ENCODE measurements around the gene OSBPL10. TPM values are rescaled to one million over a fixed set of nuclear protein-coding genes. Genes with fewer than 3 reads are reported as not detected.

Gene OSBPL10
- polyA plus RNA-seq, 2 of the 4 experiments (the other 2 are of a cell fraction): 9.2 to 17.0 TPM

GRCh38 chr3:31932990-31933389, 48.1 kb downstream of the OSBPL10 start:
- no peak for FAIRE-seq
- WGBS (ENCODE audit: missing lambda C conversion rate): 97% methylated on average over 3 of the region's 3 CpGs
- H3K4me1 ChIP-seq: peaks cover 11% of the 10 kb centered on the region; the same call in 2 of the 3 replicates
- POLR2A ChIA-PET: no interaction called here
- ATAC-seq: no peak
- TF ChIP-seq CHD2 (IDR thresholded peaks at IDR 0.05; ENCODE audit: low read length, partially characterized antibody): no peak
- TF ChIP-seq CHD4 (IDR thresholded peaks at IDR 0.05; ENCODE audit: borderline replicate concordance): no peak
- no peak for TF ChIP-seq FOXS1 (CRISPR knock-in tag; IDR thresholded peaks at IDR 0.05)
- no peak for TF ChIP-seq HOXB5 (CRISPR knock-in tag; IDR thresholded peaks at IDR 0.05)
- TF ChIP-seq PHF8 (IDR thresholded peaks at IDR 0.05; ENCODE audit: borderline replicate concordance, low read depth): no peak
- no peak for TF ChIP-seq HMGXB4 (CRISPR knock-in tag; IDR thresholded peaks at IDR 0.05; ENCODE audit: borderline replicate concordance)
- no peak for TF ChIP-seq KDM5A (IDR thresholded peaks at IDR 0.05)
- no peak for TF ChIP-seq CBX8 (IDR thresholded peaks at IDR 0.05)
- no peak for TF ChIP-seq REST (IDR thresholded peaks at IDR 0.05)
- TF ChIP-seq MAZ (IDR thresholded peaks at IDR 0.05; ENCODE audit: borderline replicate concordance, low read depth, low read length): no peak
- no peak for TF ChIP-seq TP53 (CRISPR knock-in tag; IDR thresholded peaks at IDR 0.05)
- no peak for TF ChIP-seq ZNF302 (CRISPR knock-in tag; IDR thresholded peaks at IDR 0.05)
- TF ChIP-seq ZFP36 (IDR thresholded peaks at IDR 0.05; ENCODE audit: borderline replicate concordance, partially characterized antibody): no peak
- TF ChIP-seq E2F6 (IDR thresholded peaks at IDR 0.05; ENCODE audit: borderline replicate concordance, low read depth): no peak
- no peak for TF ChIP-seq BHLHE40 (IDR thresholded peaks at IDR 0.05; ENCODE audit: low read depth, low read length)
- no peak for TF ChIP-seq PBX3 (IDR thresholded peaks at IDR 0.05)
- TF ChIP-seq TFCP2L1 (CRISPR knock-in tag; IDR thresholded peaks at IDR 0.05): no peak
- no peak for TF ChIP-seq MAFK (IDR thresholded peaks at IDR 0.05; ENCODE audit: partially characterized antibody)
- H3K27ac ChIP-seq: no peak overlapping the region
- DNase-seq (ENCODE audit: low read depth in 1 of 2, low spot score in 1 of 2): no peak
- no peak overlapping the region for H3K4me3 ChIP-seq
- H3K4me2 ChIP-seq: no peak overlapping the region
- CTCF ChIA-PET: interaction anchor here (1.5 kb wide), 1 partner anchor 191 kb away, joined by 3 read pairs; no protein-coding TSS in a partner anchor
- no peaks in the 10 kb centered on the region for H3K9me3 ChIP-seq

GRCh38 chr3:31929826-31930502, 51.1 kb downstream of the OSBPL10 start:
- TF ChIP-seq ZFP36 (IDR thresholded peaks at IDR 0.05; ENCODE audit: borderline replicate concordance, partially characterized antibody) (no peak), HOXB13 (CRISPR knock-in tag; IDR thresholded peaks at IDR 0.05; ENCODE audit: low read depth) (no peak), CTCF (IDR thresholded peaks at IDR 0.05) (no peak), EHMT2 (IDR thresholded peaks at IDR 0.05; ENCODE audit: low read depth) (no peak), CBX2 (IDR thresholded peaks at IDR 0.05; ENCODE audit: borderline replicate concordance, low read depth) (no peak), HEYL (CRISPR knock-in tag; IDR thresholded peaks at IDR 0.05) (no peak), HOXB5 (CRISPR knock-in tag; IDR thresholded peaks at IDR 0.05) (no peak), MAX (IDR thresholded peaks at IDR 0.05) (no peak), ELK1 (IDR thresholded peaks at IDR 0.05; ENCODE audit: low read depth, low read length) (no peak)
- 96% methylated on average over 4 of the region's 4 CpGs for WGBS (ENCODE audit: missing lambda C conversion rate)
- ATAC-seq (no peak), DNase-seq (ENCODE audit: low read depth in 1 of 2, low spot score in 1 of 2) (no peak), FAIRE-seq (no peak)
- no peak overlapping the region for H3K4me3 ChIP-seq
- POLR2A ChIA-PET: no interaction called here
- H3K4me2 ChIP-seq: no peak overlapping the region
- no peak overlapping the region for H3K27ac ChIP-seq
- CTCF ChIA-PET: interaction anchor here (0.7 kb wide), 2 partner anchors 529 to 703 kb away, joined by 3 to 5 read pairs; no protein-coding TSS in a partner anchor
- H3K4me1 ChIP-seq: 0 out of 3 replicates have a peak, but pooled peaks cover 3% of the 10 kb centered on the region
- H3K9me3 ChIP-seq: no peaks in the 10 kb centered on the region

All from A549 (cell line).